Kidney (tissue), 22 donors: ENCODE measurements around the gene PLEKHF1. TPM values are rescaled to one million over a fixed set of nuclear protein-coding genes. Genes with fewer than 3 reads are reported as not detected.

Experiments used
- DNase-seq, 5 donors: peaks; one replicate each; pipeline ENCODE4 v3.0.0-alpha.2; 2013 to 2020
- FAIRE-seq: peaks from 2 replicates; lab custom pipeline; 2012; peaks lifted over from hg19 to GRCh38; lab: Jason Lieb, UNC
- H3K27ac ChIP-seq, 2 donors: one replicate each; pipeline ENCODE4 v1.7.0; 2013; ENCODE audit warnings: low read depth in 2 of 2, low read length in 2 of 2, inconsistent platforms in 1 of 2
- H3K27me3 ChIP-seq: one replicate; pipeline ENCODE4 v1.7.1; 2013; ENCODE audit warnings: low read length, inconsistent platforms; ENCODE audit not compliant: control insufficient read depth, insufficient read depth
- H3K36me3 ChIP-seq, 3 donors: one replicate each; pipeline versions ENCODE4 v1.7.0 to v1.7.1; 2013; ENCODE audit warnings: low read length in 3 of 3, control low read depth in 1 of 3, inconsistent platforms in 1 of 3; ENCODE audit not compliant: insufficient read depth in 3 of 3, control insufficient read depth in 2 of 3
- H3K4me1 ChIP-seq, 3 donors: one replicate each; pipeline versions ENCODE4 v1.7.0 to v1.7.1; 2013; ENCODE audit warnings: low read length in 3 of 3, inconsistent platforms in 1 of 3, low read depth in 1 of 3; ENCODE audit not compliant: control insufficient read depth in 2 of 3, insufficient read depth in 2 of 3
- H3K4me3 ChIP-seq, 3 donors: one replicate each; pipeline versions ENCODE4 v1.7.0 to v1.8.1; 2013; ENCODE audit warnings: low read length in 3 of 3, control low read depth in 1 of 3, inconsistent platforms in 1 of 3
- H3K9ac ChIP-seq, 3 donors: one replicate each; pipeline versions ENCODE4 v1.7.0 to v1.7.1; 2013; ENCODE audit warnings: low read length in 3 of 3, control low read depth in 1 of 3, inconsistent platforms in 1 of 3
- H3K9me3 ChIP-seq, 3 donors: one replicate each; pipeline versions ENCODE4 v1.7.0 to v1.7.1; 2013; ENCODE audit warnings: low read length in 3 of 3, control low read depth in 1 of 3, inconsistent platforms in 1 of 3; ENCODE audit not compliant: control insufficient read depth in 2 of 3, insufficient read depth in 1 of 3
- intact Hi-C: fragments of 100-400 bp; cut with DNase I; formaldehyde crosslinking; loops from one replicate; pipeline ENCODE4 v1.11.1; 2022
- long read RNA-seq, 10 donors: library from polyadenylated mRNA in 1 of 10; unstranded in 1 of 10; transcript quantifications; one replicate each; pipeline ENCODE4 v2.0.0 and lab custom pipeline, GENCODE V29; 2021 to 2026
- polyA plus RNA-seq: library from polyadenylated mRNA; stranded (reverse); fragments of 350-450 nt; fragmentation: Illumina TruSeq; extraction: RNeasy Lipid Tissue Mini Kit (QIAGEN cat#74804); gene quantifications from one replicate; pipeline ENCODE4 v1.2.3, GENCODE V29; 2014; ENCODE audit warnings: low read depth, low replicate concordance; ENCODE audit not compliant: insufficient read depth
- total RNA-seq: library from RNA; stranded (reverse); fragmentation: NEBNext Ultra II Directional; extraction: Animal tissue kit (Norgen Biotek cat#: 25700); gene quantifications from one replicate; pipeline ENCODE4 v1.2.1, GENCODE V29; 2021
- TF ChIP-seq, protein P1 (sequence below): IDR thresholded peaks from 3 replicates; pipeline ENCODE4 v1.5.1; 2012; ENCODE audit warnings: mild to moderate bottlenecking, moderate library complexity, borderline replicate concordance; ENCODE audit not compliant: insufficient read depth; ENCODE audit errors: extremely low read depth
- donor health status: control.
- donor health status: control.
- donor health status: control.
- donor health status: control.
- donor health status: control.
- donor health status: DM: yes; HTN: yes; CAD: no.
- donor health status: Normal renal cell carcinoma (clear cell type).

The PLEKHF1 gene, protein sequence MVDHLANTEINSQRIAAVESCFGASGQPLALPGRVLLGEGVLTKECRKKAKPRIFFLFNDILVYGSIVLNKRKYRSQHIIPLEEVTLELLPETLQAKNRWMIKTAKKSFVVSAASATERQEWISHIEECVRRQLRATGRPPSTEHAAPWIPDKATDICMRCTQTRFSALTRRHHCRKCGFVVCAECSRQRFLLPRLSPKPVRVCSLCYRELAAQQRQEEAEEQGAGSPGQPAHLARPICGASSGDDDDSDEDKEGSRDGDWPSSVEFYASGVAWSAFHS
- total RNA-seq (11.7 TPM), polyA plus RNA-seq (7.1 TPM)
- long read RNA-seq, donor 1, partial matches to known transcripts: 0 of 1 reads
- long read RNA-seq, donor 1, other reads (novel, unspliced or antisense): 0 of 1 reads
- long read RNA-seq, donor 2, partial matches to known transcripts: 0 of 1 reads
- long read RNA-seq, donor 2, other reads (novel, unspliced or antisense): 0 of 1 reads
- long read RNA-seq, donor 3, partial matches to known transcripts: 0 of 1 reads
- long read RNA-seq, donor 3, other reads (novel, unspliced or antisense): 0 of 1 reads
- long read RNA-seq, donor 4: 0 reads
- long read RNA-seq, donor 5: 0 reads
- long read RNA-seq, donor 6, partial matches to known transcripts: 0 of 1 reads
- long read RNA-seq, donor 6, other reads (novel, unspliced or antisense): 0 of 1 reads
- long read RNA-seq, donor 7, transcript PLEKHF1-201 (2 exons, 2,084 nt): major isoform, 19 of 26 reads
- long read RNA-seq, donor 7, partial matches to known transcripts: 3 of 26 reads
- long read RNA-seq, donor 7, other reads (novel, unspliced or antisense): 1 of 26 reads
- long read RNA-seq, donor 8, partial matches to known transcripts: 0 of 1 reads
- long read RNA-seq, donor 8, other reads (novel, unspliced or antisense): 0 of 1 reads
- long read RNA-seq, donor 9: 0 reads
- long read RNA-seq, donor 10, partial matches to known transcripts: 0 of 1 reads
- long read RNA-seq, donor 10, other reads (novel, unspliced or antisense): 0 of 1 reads

DNA sequence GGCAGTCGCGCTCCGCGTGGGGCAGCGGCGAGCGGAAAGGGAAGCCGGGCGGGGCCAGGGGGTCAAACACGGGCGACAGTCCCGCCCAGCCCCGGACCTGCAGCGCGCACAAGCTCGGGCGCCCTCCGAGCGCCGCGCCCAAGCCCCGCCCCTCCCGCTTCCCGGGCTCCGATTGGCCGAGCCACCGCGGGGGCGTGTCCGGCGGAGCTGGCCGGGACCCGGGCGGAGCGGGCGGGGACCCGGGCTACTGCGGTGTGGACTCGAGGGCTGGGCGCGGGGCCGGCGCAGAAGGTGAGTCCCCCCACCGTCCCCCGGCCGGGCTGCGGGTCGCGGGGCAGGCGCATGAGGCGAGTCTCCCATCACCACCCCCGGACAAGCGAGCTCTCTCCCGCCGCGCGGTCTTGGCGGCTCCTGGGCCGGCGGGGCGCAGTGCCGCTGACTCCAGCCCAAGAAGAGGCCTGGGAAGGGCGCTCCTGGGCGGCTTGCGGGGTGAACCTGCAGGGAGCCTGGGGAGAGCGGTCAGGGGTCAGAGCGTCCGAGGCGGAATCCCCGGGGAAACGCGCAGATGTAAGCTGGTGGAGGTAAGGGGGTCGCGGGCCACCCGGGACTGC, at the start of gene PLEKHF1:
Gene PLEKHF1 (plus strand): TSS at position 247 of the 611 bp plus-strand sequence. CDS start 8,379 bp downstream, outside the sequence.
- H3K36me3 ChIP-seq: no peaks in the 10 kb centered on the region
- peak within 1 kb of the TSS in 2 of 3 donors; percentile 54 to 72 for H3K9ac ChIP-seq
- DNase-seq: peak; percentile 86 to 97 (median 92)
- no peaks in the 10 kb centered on the region for H3K9me3 ChIP-seq
- peak within 1 kb of the TSS; percentile 41 to 83 (median 60) for H3K4me3 ChIP-seq
- intact Hi-C loops: no loop called here
- H3K27me3 ChIP-seq: no peaks in the 10 kb centered on the region
- H3K27ac ChIP-seq: peak within 1 kb of the TSS; percentile 47 to 81
- no peak for FAIRE-seq
- TF ChIP-seq, protein P1, sequence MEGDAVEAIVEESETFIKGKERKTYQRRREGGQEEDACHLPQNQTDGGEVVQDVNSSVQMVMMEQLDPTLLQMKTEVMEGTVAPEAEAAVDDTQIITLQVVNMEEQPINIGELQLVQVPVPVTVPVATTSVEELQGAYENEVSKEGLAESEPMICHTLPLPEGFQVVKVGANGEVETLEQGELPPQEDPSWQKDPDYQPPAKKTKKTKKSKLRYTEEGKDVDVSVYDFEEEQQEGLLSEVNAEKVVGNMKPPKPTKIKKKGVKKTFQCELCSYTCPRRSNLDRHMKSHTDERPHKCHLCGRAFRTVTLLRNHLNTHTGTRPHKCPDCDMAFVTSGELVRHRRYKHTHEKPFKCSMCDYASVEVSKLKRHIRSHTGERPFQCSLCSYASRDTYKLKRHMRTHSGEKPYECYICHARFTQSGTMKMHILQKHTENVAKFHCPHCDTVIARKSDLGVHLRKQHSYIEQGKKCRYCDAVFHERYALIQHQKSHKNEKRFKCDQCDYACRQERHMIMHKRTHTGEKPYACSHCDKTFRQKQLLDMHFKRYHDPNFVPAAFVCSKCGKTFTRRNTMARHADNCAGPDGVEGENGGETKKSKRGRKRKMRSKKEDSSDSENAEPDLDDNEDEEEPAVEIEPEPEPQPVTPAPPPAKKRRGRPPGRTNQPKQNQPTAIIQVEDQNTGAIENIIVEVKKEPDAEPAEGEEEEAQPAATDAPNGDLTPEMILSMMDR: no peak
- H3K4me1 ChIP-seq: peaks cover 0 to 25% (median 3%) of the 10 kb centered on the region in 3 donors

DNA sequence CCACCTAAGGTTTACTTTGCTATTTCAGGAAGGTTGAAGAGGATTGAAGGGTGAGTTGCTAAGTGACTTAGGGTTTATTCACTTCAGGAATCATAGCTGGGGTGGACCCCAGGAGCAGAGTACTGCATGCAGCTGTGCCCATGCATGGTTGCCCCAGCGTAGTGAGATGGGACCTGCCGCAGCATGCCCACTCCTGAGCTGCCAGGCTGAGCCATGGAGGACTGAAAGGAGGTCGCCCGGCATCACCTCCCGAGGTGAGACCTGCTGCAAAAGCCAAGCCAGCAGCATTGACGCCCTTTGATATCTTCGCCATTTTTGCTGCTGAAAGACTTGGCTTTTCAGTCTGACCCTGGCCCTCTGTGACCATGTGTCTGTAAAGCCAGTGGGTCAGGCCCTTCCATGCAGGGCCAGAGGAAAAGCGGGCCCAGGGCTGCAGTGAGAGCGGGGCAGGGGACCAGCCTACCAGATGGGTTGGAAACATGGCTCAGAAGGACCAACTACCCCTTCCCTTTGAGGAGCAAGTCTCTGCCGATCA, 49.3 kb upstream of the PLEKHF1 start:
- Histone ChIP-seq H3K4me3 (no peak overlapping the region), H3K27ac (no peak overlapping the region), H3K27me3 (no peaks in the 10 kb centered on the region), H3K9ac (no peak overlapping the region), H3K9me3 (no peaks in the 10 kb centered on the region), H3K36me3 (peaks cover 6 to 30% (median 23%) of the 10 kb centered on the region in 3 donors), H3K4me1 (no peaks in the 10 kb centered on the region)
- FAIRE-seq (no peak), DNase-seq (peak in 1 of 5 donors; percentile 35)
- TF ChIP-seq, protein P1: no peak
- intact Hi-C loops: loop anchor here (10.0 kb wide), 1 partner anchor 99 kb away; the partner anchor contains the start of gene C19orf12

DNA sequence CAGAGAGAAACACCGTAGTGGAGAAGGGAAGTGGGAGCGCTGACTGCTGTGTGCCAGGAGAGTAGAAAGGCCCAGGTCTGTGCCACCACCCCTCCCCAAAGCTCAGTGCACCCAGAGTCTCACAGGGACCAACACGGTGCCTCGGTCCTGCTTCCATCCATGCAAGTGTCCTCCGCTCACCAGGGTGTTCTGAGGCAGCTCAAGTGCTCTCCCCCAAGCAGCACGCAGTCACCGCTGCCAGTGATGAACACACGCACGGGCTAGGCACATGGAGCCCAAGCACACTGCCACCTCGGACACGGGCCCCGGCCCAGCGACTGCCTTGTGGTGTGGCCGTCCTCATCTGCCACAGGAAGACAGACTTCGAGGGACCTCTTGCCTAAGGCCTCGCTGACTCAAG, 48.7 kb upstream of the PLEKHF1 start:
- H3K36me3 ChIP-seq: peaks cover 4 to 27% (median 22%) of the 10 kb centered on the region in 3 donors
- intact Hi-C loops: loop anchor here (10.0 kb wide), 1 partner anchor 98 kb away; the partner anchor contains the start of gene C19orf12
- DNase-seq: peak in 1 of 5 donors; percentile 67

More for the DNA sequence above, 48.7 kb upstream of the PLEKHF1 start:
- H3K27ac ChIP-seq: no peak overlapping the region
- no peaks in the 10 kb centered on the region for H3K4me1 ChIP-seq
- TF ChIP-seq, protein P1: no peak
- no peak overlapping the region for H3K4me3 ChIP-seq
- H3K9me3 ChIP-seq: no peaks in the 10 kb centered on the region
- no peak for FAIRE-seq
- H3K9ac ChIP-seq: no peak overlapping the region
- H3K27me3 ChIP-seq: no peaks in the 10 kb centered on the region
